GM19099 (cell line): ENCODE results near the gene ACAD10.

ENCODE experiments used
- POLR2A ChIP-seq: IDR thresholded peaks from 3 replicates; pipeline ENCODE4 v1.6.1; 2011; ENCODE audit warnings: low read depth; ENCODE audit not compliant: insufficient read length; ENCODE audit errors: extremely low read depth

Gene ACAD10

DNA sequence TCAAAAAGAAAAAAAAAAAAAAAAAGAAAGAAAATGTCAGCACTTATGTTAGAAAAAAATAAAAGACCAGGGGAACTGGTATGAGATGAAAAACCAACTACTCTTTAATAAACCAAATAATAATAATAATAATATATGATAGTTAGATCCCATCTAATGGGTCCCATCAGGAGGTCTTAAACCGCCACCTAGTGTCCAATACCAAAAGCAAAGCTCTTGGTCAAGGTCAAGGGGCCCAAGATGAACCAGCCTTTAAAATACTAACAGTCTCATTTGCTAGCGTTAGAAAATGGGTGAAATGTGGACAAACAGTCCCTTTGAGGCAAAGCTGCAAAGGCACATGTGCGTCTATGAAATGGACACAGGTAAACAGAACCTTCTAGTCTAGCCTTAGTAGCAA is 12.3 kb upstream of the ACAD10 start:
- TF ChIP-seq POLR2A, result no peak

GRCh38 chr12:111677186-111677585 is 8.7 kb upstream of the ACAD10 start:
- TF ChIP-seq POLR2A, result no peak

DNA sequence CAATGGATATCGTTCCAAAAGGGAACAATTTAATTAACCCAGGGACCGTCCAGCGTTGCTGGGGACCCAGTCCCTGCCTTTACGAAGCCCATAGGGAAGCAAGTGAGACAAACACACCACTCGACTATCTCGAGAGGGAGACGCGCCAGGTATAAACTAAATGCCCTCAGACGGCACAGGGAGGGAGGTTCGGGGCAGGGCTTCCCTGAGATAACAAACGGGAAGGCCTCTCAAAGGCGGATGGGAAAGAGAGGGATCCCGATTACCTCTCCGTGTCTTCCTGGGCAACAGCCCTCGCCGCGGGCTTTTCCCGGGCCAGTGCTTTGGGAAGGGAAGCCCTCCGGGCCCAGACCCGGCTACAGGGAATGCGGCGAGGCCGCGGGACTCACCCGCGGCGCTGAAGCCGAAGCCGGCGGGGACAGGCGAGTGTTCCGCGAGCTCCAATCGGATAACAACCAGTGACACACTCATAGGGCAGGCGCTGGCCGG is 487 bp upstream of the ACAD10 start:
- TF ChIP-seq POLR2A, result no peak

DNA sequence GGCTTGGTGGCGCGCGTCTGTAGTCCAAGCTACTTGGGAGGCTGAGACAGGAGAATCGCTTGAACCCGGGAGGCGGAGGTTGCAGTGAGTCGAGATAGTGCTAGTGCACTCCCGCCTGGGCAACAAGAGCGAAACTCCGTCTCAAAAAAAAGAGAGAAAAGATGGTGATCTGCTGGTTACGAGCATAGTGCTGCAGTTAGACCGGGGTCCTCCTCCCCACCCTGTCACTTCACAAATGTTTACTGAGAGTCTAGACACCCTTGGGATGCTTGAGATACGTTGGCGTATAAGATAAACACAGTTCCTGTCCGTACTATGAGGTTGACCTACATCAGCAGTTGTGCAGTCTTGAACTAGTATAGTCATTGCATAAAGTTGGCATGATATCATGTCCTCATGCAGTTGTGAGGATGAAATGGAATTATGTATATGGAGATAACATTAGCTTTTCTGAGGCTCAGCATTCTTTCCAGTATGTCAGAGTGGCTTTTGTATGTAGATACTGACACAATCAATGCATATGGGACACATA is 787 bp downstream of the ACAD10 start:
- TF ChIP-seq POLR2A, result no peak

- no peak for TF ChIP-seq POLR2A
Measured at GRCh38 chr12:111687255-111687654, 1.4 kb downstream of the ACAD10 start.

DNA sequence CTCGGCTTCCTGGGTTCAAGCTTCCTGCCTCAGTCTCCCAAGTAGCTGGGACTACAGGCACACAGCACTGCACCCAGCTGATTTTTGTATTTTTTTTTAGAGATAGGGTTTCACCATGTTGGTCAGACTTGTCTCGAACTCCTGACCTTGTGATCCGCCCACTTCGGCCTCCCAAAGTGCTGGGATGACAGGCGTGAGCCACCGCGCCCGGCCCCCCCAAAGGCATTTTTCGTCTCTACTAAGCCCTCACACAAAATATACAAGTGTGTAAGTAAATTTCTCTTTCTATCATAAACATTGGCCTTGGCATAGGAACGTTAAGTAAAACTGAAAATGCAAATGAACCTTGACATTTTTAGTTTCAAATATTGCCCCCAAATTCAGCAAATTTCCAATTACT is 2.1 kb downstream of the ACAD10 start:
- no peak for TF ChIP-seq POLR2A

- TF ChIP-seq POLR2A, result no peak
Measured at GRCh38 chr12:111691262-111691661, 5.4 kb downstream of the ACAD10 start.

- TF ChIP-seq POLR2A, result no peak
Measured at GRCh38 chr12:111692575-111693210, 6.8 kb downstream of the ACAD10 start.

- no peak for TF ChIP-seq POLR2A
Measured at GRCh38 chr12:111693818-111694217, 8.0 kb downstream of the ACAD10 start.

DNA sequence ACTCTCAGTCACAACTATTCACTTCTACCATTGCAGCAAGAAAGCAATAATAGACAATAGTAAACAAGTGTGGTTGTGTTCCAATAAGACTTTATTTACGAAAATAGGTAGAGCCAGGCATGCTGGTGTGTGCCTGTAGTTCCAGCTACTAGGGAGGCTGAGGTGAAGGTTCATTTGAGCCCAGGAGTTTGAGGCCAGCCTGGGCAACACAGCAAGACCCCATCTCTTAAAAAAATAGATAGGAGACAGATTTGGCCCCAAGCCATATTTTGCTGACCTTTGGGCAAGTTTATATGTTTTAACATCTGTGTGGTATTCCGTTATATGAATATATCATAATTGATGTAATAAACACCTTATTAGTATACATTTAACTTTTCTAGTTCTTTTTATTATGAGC is 14.1 kb downstream of the ACAD10 start:
- TF ChIP-seq POLR2A, result no peak

DNA sequence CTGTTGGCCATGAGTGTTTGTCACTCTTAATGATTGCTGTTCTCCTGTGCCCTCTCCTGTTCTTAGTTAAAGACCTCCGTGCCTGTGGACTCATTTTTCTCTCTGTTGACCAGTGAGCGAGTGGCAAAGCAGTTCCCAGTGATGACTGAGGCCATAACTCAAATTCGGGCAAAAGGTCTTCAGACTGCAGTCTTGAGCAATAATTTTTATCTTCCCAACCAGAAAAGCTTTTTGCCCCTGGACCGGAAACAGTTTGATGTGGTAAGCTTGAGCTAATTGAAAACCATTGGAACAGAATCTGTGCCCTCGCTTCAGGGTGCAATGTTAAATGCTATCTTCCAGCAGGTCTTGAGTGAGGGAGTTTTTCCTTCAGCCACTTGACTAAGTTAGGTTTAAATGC is 19.8 kb downstream of the ACAD10 start:
- TF ChIP-seq POLR2A, result no peak

GRCh38 chr12:111706145-111706544 is 20.3 kb downstream of the ACAD10 start:
- no peak for TF ChIP-seq POLR2A

GRCh38 chr12:111715279-111715678 is 29.4 kb downstream of the ACAD10 start:
- TF ChIP-seq POLR2A, result no peak

GRCh38 chr12:111720457-111720856 is 34.6 kb downstream of the ACAD10 start:
- no peak for TF ChIP-seq POLR2A

DNA sequence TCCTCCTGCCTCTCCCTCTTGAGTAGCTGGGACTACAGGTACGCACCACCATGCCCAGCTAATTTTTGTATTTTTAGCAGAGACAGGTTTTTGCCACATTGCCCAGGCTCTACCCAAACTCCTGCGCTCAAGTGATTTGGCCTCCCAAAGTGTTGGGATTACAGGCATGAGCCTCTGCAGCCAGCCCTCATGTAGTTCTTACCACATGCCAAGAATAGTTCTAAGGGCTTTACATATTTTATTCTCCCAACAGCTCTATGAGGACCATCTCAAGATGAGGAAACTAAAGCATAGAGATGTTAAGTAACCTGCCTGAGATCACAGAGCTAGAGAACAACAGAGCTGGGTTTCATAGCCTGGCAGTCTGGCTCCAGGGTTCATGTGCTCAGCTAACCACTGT is 42.9 kb downstream of the ACAD10 start:
- no peak for TF ChIP-seq POLR2A

GRCh38 chr12:111730420-111730819 is 44.6 kb downstream of the ACAD10 start:
- TF ChIP-seq POLR2A, result no peak

DNA sequence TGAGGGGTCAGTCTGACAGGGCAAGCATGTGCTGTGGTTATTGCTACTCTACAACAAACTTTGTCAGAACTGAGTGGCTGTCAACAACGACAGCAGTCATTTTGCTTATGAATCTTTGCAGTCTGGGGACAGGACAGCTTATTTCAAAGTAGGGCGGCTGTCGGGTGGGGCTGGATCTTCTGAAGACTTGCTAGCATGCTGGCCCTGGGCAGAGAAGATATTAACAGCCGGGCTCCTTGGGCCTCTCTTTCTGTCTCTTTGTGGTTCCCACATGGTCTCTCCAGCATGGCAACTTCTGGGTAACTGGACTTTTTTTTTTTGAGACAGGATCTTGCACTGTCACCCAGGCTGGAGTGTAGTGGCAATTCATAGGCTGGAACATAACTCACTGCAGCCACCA is 46.9 kb downstream of the ACAD10 start:
- no peak for TF ChIP-seq POLR2A

DNA sequence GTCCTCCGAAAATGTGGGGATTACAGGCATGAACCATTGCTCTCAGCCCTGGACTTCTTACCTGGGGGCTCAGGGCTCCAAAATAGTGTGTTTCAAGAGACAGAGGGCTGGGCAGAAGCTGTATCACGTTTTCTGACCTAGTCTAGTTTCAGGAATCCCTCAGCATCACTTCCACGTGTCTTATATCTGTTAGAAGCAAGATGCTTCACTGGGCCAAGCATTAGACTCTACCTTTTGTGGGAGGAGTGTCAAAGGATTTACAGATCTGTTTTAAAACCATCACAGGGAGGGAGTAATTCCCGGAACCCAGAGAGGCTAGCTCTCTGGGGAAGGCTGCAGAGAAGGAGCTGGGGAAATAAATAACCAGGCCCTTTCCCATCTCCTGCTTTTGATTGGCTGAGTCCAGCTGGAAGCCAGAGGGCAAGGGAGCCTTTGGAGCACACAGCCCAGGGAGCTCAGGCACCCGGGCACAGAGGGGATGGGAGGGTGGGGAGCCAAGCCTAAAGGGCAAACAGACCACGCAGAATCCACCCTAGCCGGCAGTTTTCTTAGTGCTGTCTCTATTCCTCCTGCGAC is 47.6 kb downstream of the ACAD10 start:
- no peak for TF ChIP-seq POLR2A
